Heart left ventricle (tissue), 16 donors: ENCODE data around the gene SULF2. TPM values are rescaled to one million over a fixed set of nuclear protein-coding genes. Genes with fewer than 3 reads are reported as not detected.

Experiments used
- ATAC-seq, 4 donors: fragments of 200-7000 bp; cut with Tn5 transposase; one replicate each; pipeline ENCODE4 v1.9.1; 2020 to 2022; ENCODE audit warnings: moderate library complexity in 4 of 4, mild to moderate bottlenecking in 3 of 4, moderate number of reproducible peaks in 1 of 4
- DNase-seq, 5 donors: peaks; one replicate each; pipeline ENCODE4 v3.0.0-alpha.2; 2020
- H3K27ac ChIP-seq, 12 donors: fragments of 200-600 bp; sonication (generic) in 4 of 12; one replicate each; pipeline versions ENCODE4 v1.5.0 to v1.8.0; 2016 to 2022; ENCODE audit warnings: mild to moderate bottlenecking in 2 of 12
- H3K27me3 ChIP-seq, 9 donors: fragments of 200-600 bp; sonication (generic) in 2 of 9; one replicate each; pipeline versions ENCODE4 v1.5.1 to v1.8.0; 2016 to 2022; ENCODE audit warnings: mild to moderate bottlenecking in 3 of 9
- H3K36me3 ChIP-seq, 9 donors: fragments of 200-600 bp; sonication (generic) in 2 of 9; one replicate each; pipeline versions ENCODE4 v1.5.0 to v1.8.0; 2018 to 2022; ENCODE audit warnings: mild to moderate bottlenecking in 2 of 9
- H3K4me1 ChIP-seq, 12 donors: fragments of 200-600 bp; sonication (generic) in 4 of 12; one replicate each; pipeline versions ENCODE4 v1.5.0 to v1.8.0; 2016 to 2022; ENCODE audit warnings: mild to moderate bottlenecking in 3 of 12
- H3K4me3 ChIP-seq, 12 donors: fragments of 200-600 bp; sonication (generic) in 4 of 12; one replicate each; pipeline versions ENCODE4 v1.5.0 to v1.8.0; 2017 to 2022; ENCODE audit warnings: mild to moderate bottlenecking in 9 of 12, moderate library complexity in 4 of 12
- H3K9me3 ChIP-seq, 12 donors: fragments of 200-600 bp; sonication (generic) in 4 of 12; one replicate each; pipeline versions ENCODE4 v1.5.0 to v1.8.0; 2016 to 2022; ENCODE audit warnings: mild to moderate bottlenecking in 1 of 12
- CTCF ChIP-seq, 12 donors: fragments of 200-600 bp; sonication (generic) in 4 of 12; IDR thresholded peaks; one replicate each; pipeline versions ENCODE4 v1.5.0 to v1.8.0; 2018 to 2022; ENCODE audit warnings: antibody characterized with exemption in 12 of 12, mild to moderate bottlenecking in 5 of 12
- POLR2A ChIP-seq, 2 donors: fragments of 450-650 bp; IDR thresholded peaks; one replicate each; pipeline ENCODE4 v1.6.1; 2017; ENCODE audit warnings: antibody characterized with exemption in 2 of 2, mild to moderate bottlenecking in 2 of 2, moderate library complexity in 2 of 2
- WGBS, 4 donors: extraction: QIAGEN DNeasy Blood & Tissue Kit in 2 of 4; methylation state at CpG; one replicate each; pipeline versions ENCODE4 v1.1.5 to v1.1.7; 2013 to 2018; 5-methylcytosine and 5-hydroxymethylcytosine counted together
- intact Hi-C, 10 donors: fragments of 100-400 bp; cut with DNase I; formaldehyde crosslinking; loops; one replicate each; pipeline versions ENCODE4 v1.11.1 to v1.14.2; 2022
- polyA plus RNA-seq, 2 donors: library from polyadenylated mRNA; stranded (reverse); fragments of 200-250 nt; gene quantifications; one replicate each; pipeline ENCODE4 v1.2.3, GENCODE V29; 2013
- total RNA-seq, 9 donors: library from RNA; depleted of rRNA in 2 of 9; stranded (reverse); fragments of >200 nt in 2 of 9; fragmentation: NEBNext Ultra II Directional in 3 of 9; extraction: Animal tissue kit (Norgen Biotek cat#: 25700) in 3 of 9; gene quantifications; one replicate each; pipeline versions ENCODE4 v1.1.0 to v1.2.4, GENCODE V29; 2016 to 2023
- donor health status: ischemic (EF 13 %, LVEDD 7.1; RV severe dilation, severe dysfunction).
- donor health status: healthy with polysubstance abuse.
- donor health status: DM: no; HTN: yes; CAD: no.
- donor health status: DM: no; HTN: no; CAD: no.
- donor health status: ischemic (EF 25% LVEDD 6.9; RV normal size, moderate dysfunction).
- donor health status: ischemic (EF 25% LVEDD 5.7; RV mildly dilated, moderate dysfunction).
- donor health status: healthy.
- donor health status: DM: yes; HTN: yes; CAD: no.
- donor health status: ischemic (EF 35%, LVEDD 5.7; RV mildly dilated, moderate dysfunction).
- donor health status: nonischemic (EF 11% LVEDD 7.7; RV severe dilation, severe dysfunction).
- donor health status: DM: yes; HTN: yes; CAD: no.
- donor health status: PGD.
- donor health status: ischemic (EF 29% LVEDD 5.4; RV normal size, mild dysfunction).
- donor health status: nonischemic (EF 23%, LVEDD 6.1; RV moderate dilation, normal function).

The SULF2 gene
- total and polyA plus RNA-seq, 11 donors, result 16.7 to 51.5 (median 28.5) TPM

GRCh38 chr20:47740121-47740861 lies 45.0 kb downstream of the SULF2 start:
- no peak for ATAC-seq
- intact Hi-C loops, result loop anchor here in 1 of 10 donors (5.0 kb wide), 1 partner anchor 37 kb away; no protein-coding TSS in a partner anchor
- Histone ChIP-seq H3K4me3 (no peak overlapping the region), H3K4me1 (peaks cover 0 to 14% (median 0%) of the 10 kb centered on the region in 12 donors), H3K27ac (no peak overlapping the region), H3K36me3 (peaks cover 0 to 11% (median 0%) of the 10 kb centered on the region in 9 donors), H3K27me3 (no peaks in the 10 kb centered on the region), H3K9me3 (no peaks in the 10 kb centered on the region)
- no peak for DNase-seq
- 74 to 79% (median 78%) methylated on average over 10 of the region's 10 CpGs for WGBS, 4 donors
- TF ChIP-seq CTCF (IDR thresholded peaks at IDR 0.05) (no peak), POLR2A (IDR thresholded peaks at IDR 0.05) (no peak)

- DNase-seq (no peak), ATAC-seq (no peak)
- no peaks in the 10 kb centered on the region for H3K27me3 ChIP-seq
- peaks cover 0 to 4% (median 0%) of the 10 kb centered on the region in 12 donors for H3K9me3 ChIP-seq
- intact Hi-C loops, result loop anchor here in 1 of 10 donors (5.0 kb wide), 1 partner anchor 34 kb away; no protein-coding TSS in a partner anchor
- peaks cover 0 to 16% (median 0%) of the 10 kb centered on the region in 12 donors for H3K4me1 ChIP-seq
- H3K27ac ChIP-seq, result no peak overlapping the region
- no peak overlapping the region for H3K4me3 ChIP-seq
- peaks cover 0 to 20% (median 0%) of the 10 kb centered on the region in 9 donors for H3K36me3 ChIP-seq
- TF ChIP-seq CTCF (IDR thresholded peaks at IDR 0.05) (no peak), POLR2A (IDR thresholded peaks at IDR 0.05) (no peak)
- WGBS, 4 donors, result 92 to 95% (median 93%) methylated on average over 9 of the region's 9 CpGs
Observed at GRCh38 chr20:47737923-47738322, 47.4 kb downstream of the SULF2 start.

GRCh38 chr20:47736570-47737152 lies 48.6 kb downstream of the SULF2 start:
- WGBS, 4 donors, result 91 to 96% (median 94%) methylated on average over 23 to 26 of the region's 26 CpGs
- Histone ChIP-seq H3K4me1 (peaks cover 0 to 16% (median 0%) of the 10 kb centered on the region in 12 donors), H3K9me3 (peaks cover 0 to 4% (median 0%) of the 10 kb centered on the region in 12 donors), H3K27me3 (no peaks in the 10 kb centered on the region), H3K4me3 (no peak overlapping the region), H3K27ac (no peak overlapping the region), H3K36me3 (peaks cover 0 to 24% (median 0%) of the 10 kb centered on the region in 9 donors)
- peak in 1 of 5 donors; percentile 13 for DNase-seq
- no peak for ATAC-seq
- TF ChIP-seq POLR2A (IDR thresholded peaks at IDR 0.05) (no peak), CTCF (IDR thresholded peaks at IDR 0.05) (no peak)
- intact Hi-C loops, result loop anchor here in 1 of 10 donors (5.0 kb wide), 1 partner anchor 36 kb away; no protein-coding TSS in a partner anchor
